SK-N-MC (cell line): ENCODE data around the gene ZNF615.
"Not testable (repeated sequence)": the region's sequence is repeated elsewhere in the genome, so short reads cannot be mapped to it uniquely, and the experiment has no call there.

Source experiments
- DNase-seq: peaks from one replicate; pipeline ENCODE4 v3.0.0-alpha.2; 2011; ENCODE audit warnings: low read depth, low spot score
- H3K27ac ChIP-seq: fragments of 200-600 bp; sonication (generic); 2 replicates; pipeline ENCODE4 v1.5.1; 2016; ENCODE audit warnings: mixed run types
- H3K36me3 ChIP-seq: fragments of 200-600 bp; sonication (generic); 2 replicates; pipeline ENCODE4 v1.6.1; 2017; ENCODE audit warnings: antibody characterized with exemption, low read length, mixed read lengths; ENCODE audit not compliant: insufficient read depth
- H3K4me3 ChIP-seq: fragments of 200-600 bp; sonication (generic); 2 replicates; pipeline ENCODE4 v1.5.1; 2016
- H3K9ac ChIP-seq: fragments of 200-600 bp; sonication (generic); 2 replicates; pipeline ENCODE4 v1.8.0; 2017; ENCODE audit warnings: mixed run types, mixed read lengths; ENCODE audit not compliant: insufficient read length
- H3K9me3 ChIP-seq: fragments of 200-600 bp; sonication (generic); 2 replicates; pipeline ENCODE4 v1.6.1; 2017; ENCODE audit warnings: low read depth, mild to moderate bottlenecking, antibody characterized with exemption, low read length, moderate library complexity, mixed read lengths
- EZH2 ChIP-seq: fragments of 200-600 bp; sonication (generic); IDR thresholded peaks from one replicate; pipeline ENCODE4 v1.6.1; 2017; ENCODE audit warnings: antibody characterized with exemption
- FOXP2 ChIP-seq: optimal IDR thresholded peaks from 2 replicates; pipeline ENCODE3; 2011; ENCODE audit warnings: mild to moderate bottlenecking, moderate library complexity; ENCODE audit not compliant: insufficient read depth; ENCODE audit errors: extremely low read length, control extremely low read depth
- POLR2AphosphoS5 ChIP-seq: IDR thresholded peaks from 2 replicates; pipeline ENCODE4 v1.6.1; 2012; ENCODE audit warnings: mild to moderate bottlenecking, low read depth, low read length, borderline replicate concordance

Gene ZNF615

GRCh38 chr19:52007806-52008557 is at the start of gene ZNF615:
ZNF615 (minus strand) TSS chr19:52008211; CDS start chr19:52003711, 4,500 bp downstream.
- Histone ChIP-seq H3K9ac (peak within 1 kb of the TSS; percentile 73), H3K4me3 (peak within 1 kb of the TSS; percentile 97), H3K27ac (peak within 1 kb of the TSS; percentile 54; the same call in 1 of the 2 replicates), H3K9me3 (peaks cover 11% of the 10 kb centered on the region; the same call in 1 of the 2 replicates), H3K36me3 (peaks cover 20% of the 10 kb centered on the region)
- TF ChIP-seq FOXP2 (no peak), POLR2AphosphoS5 (peak; percentile 78; the same call in 1 of the 2 replicates), EZH2 (no peak)
- DNase-seq, result peak; percentile 56

- not testable (repeated sequence) for H3K4me3 ChIP-seq, DNase-seq, H3K36me3 ChIP-seq, H3K9me3 ChIP-seq, H3K9ac ChIP-seq, H3K27ac ChIP-seq
Measured at GRCh38 chr19:52056480-52056879, 48.5 kb upstream of the ZNF615 start.

- not testable (repeated sequence) for H3K27ac ChIP-seq, H3K4me3 ChIP-seq, H3K36me3 ChIP-seq, H3K9ac ChIP-seq, DNase-seq, H3K9me3 ChIP-seq
Measured at GRCh38 chr19:52051736-52052135, 43.7 kb upstream of the ZNF615 start.

GRCh38 chr19:52048555-52049501 is 40.8 kb upstream of the ZNF615 start, which contains the start of gene ZNF432:
ZNF432 (minus strand) TSS chr19:52048838; CDS start chr19:52046868, 1,970 bp downstream.
- TF ChIP-seq FOXP2, result no peak
- TF ChIP-seq POLR2AphosphoS5, result peak; percentile 36; the same call in 1 of the 2 replicates
- H3K36me3 ChIP-seq, result peaks cover 15% of the 10 kb centered on the region; the same call in 1 of the 2 replicates
- peaks cover 6% of the 10 kb centered on the region; the same call in 1 of the 2 replicates for H3K9me3 ChIP-seq
- DNase-seq, result no peak
- peak within 1 kb of the TSS; percentile 64 for H3K4me3 ChIP-seq
- peak within 1 kb of the TSS; percentile 47 for H3K9ac ChIP-seq
- H3K27ac ChIP-seq, result no peak within 1 kb of the TSS

- Histone ChIP-seq H3K36me3 (peaks cover 48% of the 10 kb centered on the region), H3K4me3 (no peak overlapping the region), H3K9ac (no peak overlapping the region), H3K27ac (no peak overlapping the region), H3K9me3 (peaks cover 13% of the 10 kb centered on the region; the same call in 1 of the 2 replicates)
- no peak for DNase-seq
- no peak for TF ChIP-seq FOXP2
- no peak for TF ChIP-seq POLR2AphosphoS5
- TF ChIP-seq EZH2, result no peak
Measured at GRCh38 chr19:52039169-52039568, 31.2 kb upstream of the ZNF615 start.

GRCh38 chr19:52034051-52034728 is 26.2 kb upstream of the ZNF615 start:
- H3K9me3 ChIP-seq, result peaks cover 29% of the 10 kb centered on the region
- H3K9ac ChIP-seq, result no peak overlapping the region
- H3K4me3 ChIP-seq, result no peak overlapping the region
- no peak overlapping the region for H3K27ac ChIP-seq
- TF ChIP-seq EZH2 (no peak), FOXP2 (no peak), POLR2AphosphoS5 (no peak)
- no peak for DNase-seq
- H3K36me3 ChIP-seq, result peaks cover 53% of the 10 kb centered on the region

GRCh38 chr19:52028780-52029123 is 20.7 kb upstream of the ZNF615 start:
- TF ChIP-seq EZH2 (no peak), POLR2AphosphoS5 (no peak), FOXP2 (no peak)
- Histone ChIP-seq H3K4me3 (peak overlapping the region; percentile 96), H3K9me3 (peaks cover 29% of the 10 kb centered on the region), H3K36me3 (peaks cover 50% of the 10 kb centered on the region), H3K27ac (peak overlapping the region; percentile 80), H3K9ac (peak overlapping the region; percentile 91)
- no peak for DNase-seq

GRCh38 chr19:52028027-52028779 is 20.2 kb upstream of the ZNF615 start, which contains the start of gene ZNF614:
ZNF614 (minus strand) TSS chr19:52028379; CDS start chr19:52025745, 2,634 bp downstream.
- Histone ChIP-seq H3K9me3 (peaks cover 29% of the 10 kb centered on the region), H3K9ac (peak within 1 kb of the TSS; percentile 91), H3K4me3 (peak within 1 kb of the TSS; percentile 96), H3K36me3 (peaks cover 50% of the 10 kb centered on the region), H3K27ac (peak within 1 kb of the TSS; percentile 80)
- DNase-seq, result no peak
- TF ChIP-seq EZH2 (no peak), POLR2AphosphoS5 (peak; percentile 83)

- not testable (repeated sequence) for H3K27ac ChIP-seq
- peaks cover 61% of the 10 kb centered on the region for H3K36me3 ChIP-seq
- H3K9me3 ChIP-seq, result peaks cover 35% of the 10 kb centered on the region
Measured at GRCh38 chr19:52026255-52026990, 18.4 kb upstream of the ZNF615 start.

GRCh38 chr19:52024478-52024877 is 16.5 kb upstream of the ZNF615 start:
- Histone ChIP-seq H3K36me3 (peaks cover 67% of the 10 kb centered on the region), H3K9me3 (peaks cover 34% of the 10 kb centered on the region)
- H3K4me3 ChIP-seq, DNase-seq, H3K27ac ChIP-seq, H3K9ac ChIP-seq: not testable (repeated sequence)

More at GRCh38 chr19:52026255-52026990, 18.4 kb upstream of the ZNF615 start:
- DNase-seq, H3K9ac ChIP-seq, H3K4me3 ChIP-seq: not testable (repeated sequence)
